HG03039 (cell line): ENCODE results near the gene SLC25A53.
A peak's percentile ranks its signal among the peaks of the same experiment; 100 is the strongest.

Source experiments
- ATAC-seq: cut with Tn5 transposase; IDR thresholded peaks from one replicate; pipeline ENCODE4 v1.9.1; 2021; ENCODE audit warnings: mild to moderate bottlenecking, moderate library complexity; ENCODE audit not compliant: unreplicated experiment

SLC25A53 gene

GRCh38 chrX:104156630-104157529, at the start of gene SLC25A53:
SLC25A53 (minus strand) TSS chrX:104157009; CDS start chrX:104105257, 51,752 bp downstream.
- ATAC-seq: peak; percentile 90

- ATAC-seq: no peak
These were observed 48.7 kb upstream of the SLC25A53 start for GRCh38 chrX:104205548-104205947.

- no peak for ATAC-seq
These were observed 38.8 kb upstream of the SLC25A53 start for GRCh38 chrX:104195489-104196084.

GRCh38 chrX:104195013-104195412, 38.2 kb upstream of the SLC25A53 start:
- ATAC-seq: no peak

GRCh38 chrX:104193485-104193884, 36.7 kb upstream of the SLC25A53 start:
- no peak for ATAC-seq

GRCh38 chrX:104189837-104190236, 33.0 kb upstream of the SLC25A53 start:
- no peak for ATAC-seq

GRCh38 chrX:104187931-104188330, 31.1 kb upstream of the SLC25A53 start:
- no peak for ATAC-seq

GRCh38 chrX:104183685-104184084, 26.9 kb upstream of the SLC25A53 start:
- no peak for ATAC-seq

GRCh38 chrX:104173841-104174240, 17.0 kb upstream of the SLC25A53 start:
- ATAC-seq: no peak

- ATAC-seq: no peak
These were observed 16.0 kb upstream of the SLC25A53 start for GRCh38 chrX:104172788-104173187.

GRCh38 chrX:104172121-104172520, 15.3 kb upstream of the SLC25A53 start:
- ATAC-seq: no peak

- no peak for ATAC-seq
These were observed 11.3 kb upstream of the SLC25A53 start for GRCh38 chrX:104168127-104168526.

- no peak for ATAC-seq
These were observed 10.1 kb upstream of the SLC25A53 start for GRCh38 chrX:104166735-104167436.

GRCh38 chrX:104165894-104166734, 9.3 kb upstream of the SLC25A53 start, which contains the start of gene FAM199X:
FAM199X (plus strand) TSS chrX:104166453; CDS start chrX:104166786, 333 bp downstream.
- ATAC-seq: peak; percentile 95

GRCh38 chrX:104151037-104151436, 5.8 kb downstream of the SLC25A53 start:
- ATAC-seq: no peak

GRCh38 chrX:104141087-104141760, 15.6 kb downstream of the SLC25A53 start:
- no peak for ATAC-seq

GRCh38 chrX:104137496-104137895, 19.3 kb downstream of the SLC25A53 start:
- no peak for ATAC-seq

GRCh38 chrX:104136241-104137019, 20.4 kb downstream of the SLC25A53 start:
- peak; percentile 68 for ATAC-seq

- ATAC-seq: no peak
These were observed 21.1 kb downstream of the SLC25A53 start for GRCh38 chrX:104135677-104136076.
